Measurements from ENCODE around the gene PCNX4.
A peak's percentile ranks its signal among the peaks of the same experiment; 100 is the strongest.
"Not testable (repeated sequence)": the region's sequence is repeated elsewhere in the genome, so short reads cannot be mapped to it uniquely, and the experiment has no call there.

PCNX4 gene

DNA sequence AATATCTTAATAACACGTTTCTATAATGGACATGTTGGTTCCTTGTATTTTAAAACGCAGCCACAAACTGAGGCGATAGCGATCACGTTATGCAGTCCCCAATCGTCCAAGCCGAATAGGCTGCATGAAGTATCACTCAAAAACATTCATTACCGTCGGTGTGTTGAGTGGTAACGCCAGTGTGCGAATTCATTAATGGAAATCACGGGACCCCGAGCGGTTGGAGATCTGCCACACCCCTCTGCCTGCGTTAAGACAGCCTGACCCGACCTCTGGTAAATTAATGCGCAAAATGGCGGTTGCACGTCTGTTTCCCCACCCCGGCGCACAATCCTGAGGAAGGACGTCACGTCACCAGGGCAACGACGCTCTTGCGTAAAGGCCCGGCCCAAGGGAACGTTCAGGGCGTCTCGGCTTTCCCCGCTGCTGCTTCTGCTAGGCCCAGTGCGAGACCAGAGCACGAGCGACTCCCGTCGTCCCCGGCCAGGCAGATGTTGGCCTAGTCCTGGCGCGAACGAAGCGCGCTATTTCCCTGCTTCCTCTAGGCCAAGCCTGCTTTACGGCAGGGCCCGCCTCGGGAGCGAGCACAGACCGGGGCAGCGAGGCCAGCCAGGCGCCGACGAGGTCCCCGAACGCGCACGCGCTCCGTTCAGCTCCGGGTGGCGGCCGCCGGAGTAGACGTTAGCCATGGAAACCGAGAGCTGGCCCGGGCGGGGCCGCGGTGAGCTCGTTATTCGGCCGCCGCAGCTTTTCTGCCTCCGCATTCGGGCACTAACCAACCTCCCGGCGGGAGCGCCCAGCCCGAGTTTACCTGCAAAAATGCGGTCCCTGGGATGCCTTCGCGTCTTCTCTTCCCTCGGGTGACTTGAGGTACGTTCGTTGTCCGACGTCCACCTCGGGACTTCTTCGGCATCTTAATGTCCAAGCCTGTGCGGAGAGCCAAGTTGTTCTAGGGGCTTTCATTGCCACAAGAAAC is at the start of gene PCNX4:
PCNX4 (plus strand) TSS at position 374 of the 976 bp plus-strand sequence. CDS start 15,716 bp downstream, outside the sequence.
- Histone ChIP-seq H3K27me3 (ENCODE audit: insufficient read depth, low read length) (no peaks in the 10 kb centered on the region), H3K4me1 (ENCODE audit: insufficient read depth, low read length) (peaks cover 8% of the 10 kb centered on the region), H2AFZ (ENCODE audit: low read depth, low read length) (peak within 1 kb of the TSS; percentile 70), H3K4me3 (ENCODE audit: low read length) (peak within 1 kb of the TSS; percentile 89), H3K9me3 (ENCODE audit: low read length) (peaks cover 6% of the 10 kb centered on the region), H3K36me3 (ENCODE audit: insufficient read depth, low read length) (peaks cover 6% of the 10 kb centered on the region)

DNA sequence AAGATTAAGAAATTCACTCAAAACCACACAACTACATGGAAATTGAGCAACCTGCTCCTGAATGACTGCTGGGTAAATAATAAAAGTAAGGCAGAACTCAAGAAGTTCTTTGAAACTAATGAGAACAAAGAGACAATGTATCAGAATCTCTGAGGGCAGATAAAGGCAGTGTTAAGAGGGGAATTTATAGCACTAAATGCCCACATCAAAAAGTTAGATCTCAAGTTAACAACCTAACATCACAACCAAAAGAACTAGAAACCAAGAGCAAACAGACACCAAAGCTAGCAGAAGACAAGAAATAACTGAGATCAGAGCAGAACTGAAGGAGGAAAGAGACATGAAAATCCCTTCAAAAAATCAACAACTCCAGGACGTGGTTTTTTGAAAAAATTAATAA is 43.7 kb upstream of the PCNX4 start:
- H3K4me3 ChIP-seq (ENCODE audit: low read length); H3K9me3 ChIP-seq (ENCODE audit: low read length); H3K36me3 ChIP-seq (ENCODE audit: insufficient read depth, low read length); H3K4me1 ChIP-seq (ENCODE audit: insufficient read depth, low read length); H2AFZ ChIP-seq (ENCODE audit: low read depth, low read length); H3K27me3 ChIP-seq (ENCODE audit: insufficient read depth, low read length): not testable (repeated sequence)

DNA sequence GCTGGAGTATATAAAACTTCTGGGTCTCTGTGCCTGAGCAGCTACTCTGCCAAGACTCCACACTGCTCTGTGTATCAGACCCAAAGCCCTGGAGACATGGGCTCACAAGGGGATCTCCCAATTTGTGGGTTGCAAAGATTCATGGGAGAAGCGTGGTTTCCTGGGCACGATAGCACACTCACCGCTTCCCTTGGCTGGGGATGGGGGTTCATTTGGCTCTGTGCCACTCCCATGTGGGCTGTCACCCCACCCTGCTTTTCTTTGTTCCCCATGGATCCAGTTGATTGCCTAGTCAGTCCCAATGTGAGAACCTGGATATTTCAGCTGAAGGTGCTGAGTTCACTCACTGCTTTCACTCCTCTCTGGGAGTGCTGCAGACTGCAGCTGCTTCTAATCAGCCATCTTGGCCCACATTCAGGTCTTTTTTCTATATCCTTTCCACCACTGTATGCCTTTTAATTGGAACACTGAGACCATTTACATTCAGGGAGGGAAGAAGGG is 40.0 kb upstream of the PCNX4 start:
- no peaks in the 10 kb centered on the region for H3K36me3 ChIP-seq (ENCODE audit: insufficient read depth, low read length)

DNA sequence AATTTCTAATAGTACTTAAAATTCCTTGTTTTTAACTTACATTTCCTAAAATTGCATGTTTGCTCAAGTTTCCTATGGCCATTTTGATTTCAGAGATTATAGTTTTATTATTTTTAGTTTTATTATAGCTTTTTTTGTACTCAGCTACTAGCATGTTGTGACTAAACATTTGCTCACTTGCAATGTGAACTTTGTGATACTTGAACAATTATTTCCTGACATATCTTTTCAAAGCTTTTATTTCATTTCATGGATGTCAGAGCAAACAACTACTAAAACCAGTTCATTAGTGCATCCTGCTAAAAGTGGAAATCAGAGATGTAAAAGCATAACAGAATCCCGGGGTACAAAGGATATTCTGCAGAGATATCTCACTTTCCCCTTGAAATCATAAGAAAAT is 33.6 kb upstream of the PCNX4 start:
- no peaks in the 10 kb centered on the region for H3K9me3 ChIP-seq (ENCODE audit: low read length)
- H2AFZ ChIP-seq (ENCODE audit: low read depth, low read length) = no peak overlapping the region
- H3K36me3 ChIP-seq (ENCODE audit: insufficient read depth, low read length) = no peaks in the 10 kb centered on the region
- no peaks in the 10 kb centered on the region for H3K4me1 ChIP-seq (ENCODE audit: insufficient read depth, low read length)
- no peaks in the 10 kb centered on the region for H3K27me3 ChIP-seq (ENCODE audit: insufficient read depth, low read length)
- no peak overlapping the region for H3K4me3 ChIP-seq (ENCODE audit: low read length)

More for the DNA sequence above, 40.0 kb upstream of the PCNX4 start:
- Histone ChIP-seq H3K4me3 (ENCODE audit: low read length) (no peak overlapping the region), H2AFZ (ENCODE audit: low read depth, low read length) (no peak overlapping the region), H3K9me3 (ENCODE audit: low read length) (no peaks in the 10 kb centered on the region), H3K27me3 (ENCODE audit: insufficient read depth, low read length) (no peaks in the 10 kb centered on the region), H3K4me1 (ENCODE audit: insufficient read depth, low read length) (no peaks in the 10 kb centered on the region)

DNA sequence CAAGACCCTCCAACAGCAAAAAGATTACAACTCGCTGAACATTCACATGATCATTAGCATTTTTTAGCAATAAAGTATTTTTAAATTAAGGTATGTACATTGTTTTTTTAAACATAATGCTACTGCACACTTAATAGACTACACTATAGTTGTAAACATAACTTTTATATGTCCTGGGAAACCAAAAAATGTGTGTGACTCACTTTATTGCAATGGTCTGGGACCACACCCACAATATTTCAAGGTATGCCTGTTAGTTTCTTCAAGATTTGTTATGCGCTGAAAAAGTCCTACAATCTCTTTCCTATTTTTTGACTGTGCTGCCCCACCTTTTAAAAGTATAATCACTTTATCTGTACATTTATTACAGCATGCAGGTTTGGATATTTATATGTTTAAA is 30.4 kb upstream of the PCNX4 start:
- Histone ChIP-seq H3K9me3 (ENCODE audit: low read length) (no peaks in the 10 kb centered on the region), H3K4me3 (ENCODE audit: low read length) (no peak overlapping the region)

DNA sequence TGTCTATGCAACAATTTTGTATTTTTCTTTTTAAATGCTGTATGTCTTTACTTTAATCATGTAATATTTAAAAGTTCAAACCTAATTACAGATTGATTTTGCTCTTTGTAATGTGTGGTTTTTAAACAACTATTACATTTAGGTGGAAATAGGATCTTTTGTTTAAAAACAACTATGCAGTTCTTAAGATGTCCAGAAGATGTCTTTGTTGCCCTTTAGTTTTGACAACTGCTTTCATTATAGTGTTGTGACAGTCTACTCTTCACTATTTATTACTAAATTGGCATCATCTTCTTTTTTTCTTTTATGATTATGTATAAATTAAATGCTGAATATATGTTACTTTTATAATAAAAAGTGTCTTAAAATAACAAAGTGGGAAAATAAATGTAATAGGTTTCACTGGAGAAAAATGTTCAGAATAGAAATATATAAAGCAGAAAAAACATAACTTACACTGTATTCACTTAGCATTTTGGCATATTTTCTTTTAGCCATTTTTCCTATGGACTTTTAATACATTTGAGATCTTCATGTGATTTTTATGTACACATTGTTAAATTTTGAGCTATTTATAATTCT is 27.1 kb upstream of the PCNX4 start:
- no peaks in the 10 kb centered on the region for H3K36me3 ChIP-seq (ENCODE audit: insufficient read depth, low read length)
- no peaks in the 10 kb centered on the region for H3K9me3 ChIP-seq (ENCODE audit: low read length)
- peaks cover 6% of the 10 kb centered on the region for H3K4me1 ChIP-seq (ENCODE audit: insufficient read depth, low read length)
- no peak overlapping the region for H3K4me3 ChIP-seq (ENCODE audit: low read length)
- no peak overlapping the region for H2AFZ ChIP-seq (ENCODE audit: low read depth, low read length)
- H3K27me3 ChIP-seq (ENCODE audit: insufficient read depth, low read length) = no peaks in the 10 kb centered on the region

More for the DNA sequence above, 30.4 kb upstream of the PCNX4 start:
- Histone ChIP-seq H3K4me1 (ENCODE audit: insufficient read depth, low read length) (no peaks in the 10 kb centered on the region), H3K36me3 (ENCODE audit: insufficient read depth, low read length) (no peaks in the 10 kb centered on the region), H3K27me3 (ENCODE audit: insufficient read depth, low read length) (no peaks in the 10 kb centered on the region), H2AFZ (ENCODE audit: low read depth, low read length) (no peak overlapping the region)

DNA sequence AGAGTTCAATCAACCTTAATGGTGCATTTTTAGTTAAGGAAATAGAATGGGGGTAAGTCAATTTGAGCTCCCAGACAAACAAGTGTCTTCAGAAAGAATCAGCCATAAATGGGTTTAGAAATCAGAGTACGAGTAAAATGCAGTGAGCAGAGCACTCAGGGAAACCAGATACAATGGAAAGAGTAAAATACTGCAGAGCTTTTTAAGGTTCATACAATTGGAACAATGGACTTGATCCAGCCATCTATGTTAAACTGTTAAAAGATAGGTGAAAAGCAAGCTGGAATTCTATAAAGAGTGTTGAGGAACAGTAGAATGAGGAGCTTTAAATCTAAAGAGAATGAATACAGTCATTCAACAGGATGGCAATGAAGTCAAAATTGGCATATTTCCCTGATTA is 23.8 kb upstream of the PCNX4 start:
- Histone ChIP-seq H2AFZ (ENCODE audit: low read depth, low read length) (no peak overlapping the region), H3K27me3 (ENCODE audit: insufficient read depth, low read length) (no peaks in the 10 kb centered on the region), H3K9me3 (ENCODE audit: low read length) (no peaks in the 10 kb centered on the region), H3K4me3 (ENCODE audit: low read length) (no peak overlapping the region), H3K36me3 (ENCODE audit: insufficient read depth, low read length) (no peaks in the 10 kb centered on the region), H3K4me1 (ENCODE audit: insufficient read depth, low read length) (peaks cover 6% of the 10 kb centered on the region)

DNA sequence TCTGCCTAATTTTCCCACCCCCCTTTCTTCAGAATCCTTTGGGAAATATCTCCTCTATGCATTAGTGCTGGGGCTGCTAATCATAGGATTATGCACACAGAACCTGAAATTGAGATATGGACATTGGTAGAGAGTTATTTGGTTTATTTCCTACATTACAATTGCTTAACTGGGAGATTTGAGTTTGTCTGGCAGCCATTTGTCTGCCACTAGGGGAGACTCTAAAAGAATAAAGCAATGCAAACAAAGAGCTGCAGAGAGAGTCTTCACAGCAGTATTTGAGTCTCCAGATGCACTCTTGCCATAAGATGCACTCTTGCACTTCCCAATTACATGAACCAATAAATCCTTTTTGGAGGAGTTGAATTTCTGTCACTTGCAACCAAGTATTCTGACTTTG is 12.0 kb upstream of the PCNX4 start:
- no peak overlapping the region for H2AFZ ChIP-seq (ENCODE audit: low read depth, low read length)

DNA sequence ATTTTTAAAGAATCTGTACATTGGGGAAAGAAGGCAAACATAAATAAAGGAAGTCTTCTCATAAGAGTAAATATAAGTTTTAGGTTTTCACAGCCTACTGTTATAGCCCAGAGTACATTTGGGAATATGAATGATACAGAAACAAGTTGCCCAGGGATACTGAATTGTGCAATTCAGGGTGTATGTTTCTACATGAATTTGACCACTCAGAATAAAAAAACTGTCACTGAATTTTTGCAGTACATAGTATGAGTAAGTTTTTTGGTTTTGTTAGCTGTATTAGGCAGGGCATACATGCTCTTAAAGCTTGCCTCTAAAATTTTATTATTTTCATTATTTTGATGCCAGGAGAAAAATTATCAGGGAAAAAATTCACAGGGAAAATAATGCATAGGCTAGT is 6.6 kb upstream of the PCNX4 start:
- no peak overlapping the region for H3K4me3 ChIP-seq (ENCODE audit: low read length)
- no peak overlapping the region for H2AFZ ChIP-seq (ENCODE audit: low read depth, low read length)
- H3K27me3 ChIP-seq (ENCODE audit: insufficient read depth, low read length) = no peaks in the 10 kb centered on the region
- H3K36me3 ChIP-seq (ENCODE audit: insufficient read depth, low read length) = no peaks in the 10 kb centered on the region
- H3K4me1 ChIP-seq (ENCODE audit: insufficient read depth, low read length) = no peaks in the 10 kb centered on the region
- no peaks in the 10 kb centered on the region for H3K9me3 ChIP-seq (ENCODE audit: low read length)

More for the DNA sequence above, 12.0 kb upstream of the PCNX4 start:
- Histone ChIP-seq H3K36me3 (ENCODE audit: insufficient read depth, low read length) (no peaks in the 10 kb centered on the region), H3K9me3 (ENCODE audit: low read length) (no peaks in the 10 kb centered on the region), H3K4me3 (ENCODE audit: low read length) (no peak overlapping the region), H3K27me3 (ENCODE audit: insufficient read depth, low read length) (no peaks in the 10 kb centered on the region), H3K4me1 (ENCODE audit: insufficient read depth, low read length) (peaks cover 3% of the 10 kb centered on the region)

DNA sequence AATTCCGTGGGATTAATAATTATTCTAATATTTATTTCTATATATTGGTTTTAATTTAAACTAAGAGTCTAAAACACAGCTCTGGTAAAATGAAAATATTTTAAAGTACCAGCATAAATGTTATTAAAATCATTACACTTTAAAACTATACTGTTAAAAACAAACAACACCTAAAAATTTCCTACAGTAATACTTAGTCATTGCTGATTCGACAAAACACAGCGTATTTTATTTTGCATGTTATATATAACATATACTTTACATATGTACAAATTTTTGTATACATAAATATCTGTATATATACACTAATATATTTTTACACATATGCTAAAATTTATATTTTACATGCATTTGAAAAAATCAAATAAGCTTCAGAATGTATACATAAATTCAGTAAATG is 6.0 kb upstream of the PCNX4 start:
- H3K27me3 ChIP-seq (ENCODE audit: insufficient read depth, low read length) = no peaks in the 10 kb centered on the region
- no peak overlapping the region for H2AFZ ChIP-seq (ENCODE audit: low read depth, low read length)
- H3K9me3 ChIP-seq (ENCODE audit: low read length) = no peaks in the 10 kb centered on the region
- no peak overlapping the region for H3K4me3 ChIP-seq (ENCODE audit: low read length)
- H3K4me1 ChIP-seq (ENCODE audit: insufficient read depth, low read length) = no peaks in the 10 kb centered on the region
- no peaks in the 10 kb centered on the region for H3K36me3 ChIP-seq (ENCODE audit: insufficient read depth, low read length)

DNA sequence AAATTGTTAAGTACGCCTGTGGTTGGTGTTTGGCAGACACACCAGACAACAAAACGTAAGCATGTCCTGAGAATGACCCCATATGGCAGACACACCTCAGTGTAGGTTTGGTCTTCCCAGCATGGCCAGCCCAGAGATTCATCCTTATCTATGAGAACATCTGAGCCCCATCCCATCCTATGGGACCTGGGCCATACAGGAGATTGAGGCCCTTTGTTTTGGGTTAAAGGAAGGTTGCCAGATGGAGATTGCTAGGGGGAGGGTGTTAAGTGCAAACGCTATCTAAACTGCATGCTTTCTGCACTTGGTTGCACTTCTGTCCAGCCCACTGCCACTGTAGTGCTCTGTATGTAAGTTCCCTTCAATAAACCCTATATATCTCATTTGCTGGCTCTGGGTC is 4.1 kb upstream of the PCNX4 start:
- H3K9me3 ChIP-seq (ENCODE audit: low read length) = no peaks in the 10 kb centered on the region
- H3K27me3 ChIP-seq (ENCODE audit: insufficient read depth, low read length) = no peaks in the 10 kb centered on the region
- no peaks in the 10 kb centered on the region for H3K36me3 ChIP-seq (ENCODE audit: insufficient read depth, low read length)
- H3K4me1 ChIP-seq (ENCODE audit: insufficient read depth, low read length) = no peaks in the 10 kb centered on the region
- no peak overlapping the region for H3K4me3 ChIP-seq (ENCODE audit: low read length)
- no peak overlapping the region for H2AFZ ChIP-seq (ENCODE audit: low read depth, low read length)

DNA sequence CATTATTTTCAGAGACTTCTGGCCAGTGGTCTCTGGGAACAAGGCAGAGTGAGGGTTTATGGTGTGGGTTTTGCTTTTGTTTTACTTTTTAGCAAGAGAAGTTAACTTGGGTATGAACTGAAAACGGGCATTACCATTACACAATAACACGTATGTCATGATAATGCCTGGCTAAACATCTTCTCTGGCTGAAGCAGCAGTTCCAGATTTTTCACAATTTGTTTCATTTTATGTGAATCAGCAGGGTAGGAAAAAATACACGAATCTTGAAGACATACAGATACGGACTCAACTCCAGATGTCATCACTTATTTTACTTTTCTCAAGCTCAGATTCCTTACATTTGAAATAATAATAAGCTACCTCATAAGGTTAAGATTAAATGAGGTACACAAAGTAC is 2.5 kb upstream of the PCNX4 start:
- H3K36me3 ChIP-seq (ENCODE audit: insufficient read depth, low read length) = peaks cover under 1% of the 10 kb centered on the region
- no peak overlapping the region for H3K4me3 ChIP-seq (ENCODE audit: low read length)
- H2AFZ ChIP-seq (ENCODE audit: low read depth, low read length) = no peak overlapping the region
- peaks cover 6% of the 10 kb centered on the region for H3K4me1 ChIP-seq (ENCODE audit: insufficient read depth, low read length)
- H3K9me3 ChIP-seq (ENCODE audit: low read length) = no peaks in the 10 kb centered on the region
- no peaks in the 10 kb centered on the region for H3K27me3 ChIP-seq (ENCODE audit: insufficient read depth, low read length)

DNA sequence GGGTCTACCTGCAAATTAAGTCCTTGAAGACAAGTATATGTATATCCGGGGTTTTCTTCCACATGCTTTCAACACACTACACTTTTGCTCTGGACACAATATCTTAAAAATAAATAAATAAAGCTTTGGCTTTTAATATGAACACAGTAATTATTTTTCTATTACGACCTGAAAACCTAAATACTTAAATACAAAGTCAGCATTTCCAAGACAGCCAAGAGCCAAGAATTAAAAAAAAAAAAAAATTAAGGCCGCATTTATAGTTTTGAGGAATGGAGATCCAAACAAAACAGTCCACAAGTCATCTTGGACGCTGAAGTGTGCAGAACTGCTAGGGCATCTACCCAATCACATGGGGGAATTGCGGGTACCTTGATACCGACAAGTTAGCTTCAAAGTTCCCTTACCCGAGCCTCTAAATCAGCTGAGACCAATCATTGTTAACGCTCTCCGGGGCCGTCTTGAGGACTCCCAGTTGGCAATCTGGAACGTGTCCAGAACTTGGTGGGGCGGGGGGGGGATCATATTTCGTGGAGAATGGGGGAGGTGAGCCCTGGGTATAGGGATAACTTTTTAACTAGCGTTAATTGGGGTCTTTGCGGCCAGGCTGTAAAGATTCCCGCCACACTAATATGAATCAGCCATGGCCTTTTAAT is 731 bp upstream of the PCNX4 start:
- Histone ChIP-seq H3K9me3 (ENCODE audit: low read length) (no peaks in the 10 kb centered on the region), H2AFZ (ENCODE audit: low read depth, low read length) (peak overlapping the region; percentile 70), H3K36me3 (ENCODE audit: insufficient read depth, low read length) (peaks cover 3% of the 10 kb centered on the region), H3K27me3 (ENCODE audit: insufficient read depth, low read length) (no peaks in the 10 kb centered on the region), H3K4me1 (ENCODE audit: insufficient read depth, low read length) (peaks cover 8% of the 10 kb centered on the region), H3K4me3 (ENCODE audit: low read length) (peak overlapping the region; percentile 89)

Measured in neuron (in vitro differentiated cells).